Measurements from ENCODE around the gene NEGR1. TPM values are rescaled to one million over a fixed set of nuclear protein-coding genes. Genes with fewer than 3 reads are reported as not detected.

Gene NEGR1
- total RNA-seq, 1 experiment from 2014 or later: 4.1 TPM

DNA sequence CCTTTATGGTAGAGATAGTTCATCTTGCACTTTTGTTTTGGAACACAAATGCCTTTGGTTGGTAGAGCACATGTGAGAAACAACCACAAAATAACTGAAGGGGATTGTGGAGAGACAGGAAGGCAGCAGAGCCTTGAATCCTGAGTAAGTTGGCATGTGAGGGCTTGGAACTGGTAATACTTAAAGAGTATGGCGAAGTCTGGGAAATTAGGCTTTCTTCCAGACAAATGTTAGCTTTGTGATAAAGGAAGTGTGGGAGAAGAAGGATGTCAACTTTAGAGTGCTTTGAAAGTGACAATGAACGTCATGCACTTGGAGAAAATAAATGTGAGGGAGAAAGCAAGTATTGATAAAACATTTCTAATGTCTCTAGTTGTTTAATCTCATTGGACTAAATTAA lies 725.2 kb downstream of the NEGR1 start:
- no peak for DNase-seq (ENCODE audit: unreplicated experiment)
- ChIA-PET POLR2A (no interaction called here), CTCF (no interaction called here)
- H3K4me3 Mint-ChIP-seq (ENCODE audit: unreplicated experiment): no peak overlapping the region
- no peaks in the 10 kb centered on the region for H3K36me3 Mint-ChIP-seq (ENCODE audit: insufficient read depth, unreplicated experiment)
- H3K4me1 Mint-ChIP-seq (ENCODE audit: insufficient read depth, unreplicated experiment): peaks cover 6% of the 10 kb centered on the region
- no peak for TF ChIP-seq CTCF (IDR thresholded peaks at IDR 0.05; ENCODE audit: unreplicated experiment)
- no peaks in the 10 kb centered on the region for H3K9me3 Mint-ChIP-seq (ENCODE audit: unreplicated experiment)
- intact Hi-C loops (cut with micrococcal nuclease): no loop called here
- no peak overlapping the region for H3K27ac Mint-ChIP-seq (ENCODE audit: low read depth, unreplicated experiment)
- BruUV-seq (replicated peaks): no TSS peak
- H3K27me3 Mint-ChIP-seq (ENCODE audit: insufficient read depth, unreplicated experiment): no peaks in the 10 kb centered on the region

GRCh38 chr1:71548398-71548890 lies 733.9 kb downstream of the NEGR1 start:
- no peak for DNase-seq (ENCODE audit: unreplicated experiment)
- H3K4me1 Mint-ChIP-seq (ENCODE audit: insufficient read depth, unreplicated experiment): no peaks in the 10 kb centered on the region
- intact Hi-C loops (cut with micrococcal nuclease): no loop called here
- no TSS peak for BruUV-seq (replicated peaks)
- H3K27ac Mint-ChIP-seq (ENCODE audit: low read depth, unreplicated experiment): no peak overlapping the region
- no peaks in the 10 kb centered on the region for H3K9me3 Mint-ChIP-seq (ENCODE audit: unreplicated experiment)
- H3K4me3 Mint-ChIP-seq (ENCODE audit: unreplicated experiment): no peak overlapping the region
- no peaks in the 10 kb centered on the region for H3K27me3 Mint-ChIP-seq (ENCODE audit: insufficient read depth, unreplicated experiment)
- no peaks in the 10 kb centered on the region for H3K36me3 Mint-ChIP-seq (ENCODE audit: insufficient read depth, unreplicated experiment)
- ChIA-PET CTCF (interaction anchor here (0.5 to 0.9 kb wide), 2 partner anchors 13 to 863 kb away, joined by 3 to 4 read pairs; no protein-coding TSS in a partner anchor), POLR2A (no interaction called here)
- no peak for TF ChIP-seq CTCF (IDR thresholded peaks at IDR 0.05; ENCODE audit: unreplicated experiment)

GRCh38 chr1:71542155-71542554 lies 740.2 kb downstream of the NEGR1 start:
- DNase-seq (ENCODE audit: unreplicated experiment): no peak
- no TSS peak for BruUV-seq (replicated peaks)
- Mint-ChIP-seq H3K9me3 (ENCODE audit: unreplicated experiment) (no peaks in the 10 kb centered on the region), H3K4me1 (ENCODE audit: insufficient read depth, unreplicated experiment) (no peaks in the 10 kb centered on the region), H3K27me3 (ENCODE audit: insufficient read depth, unreplicated experiment) (no peaks in the 10 kb centered on the region), H3K36me3 (ENCODE audit: insufficient read depth, unreplicated experiment) (no peaks in the 10 kb centered on the region), H3K4me3 (ENCODE audit: unreplicated experiment) (no peak overlapping the region), H3K27ac (ENCODE audit: low read depth, unreplicated experiment) (no peak overlapping the region)
- no peak for TF ChIP-seq CTCF (IDR thresholded peaks at IDR 0.05; ENCODE audit: unreplicated experiment)
- intact Hi-C loops (cut with micrococcal nuclease): no loop called here
- CTCF ChIA-PET: no interaction called here
- POLR2A ChIA-PET: no interaction called here

DNA sequence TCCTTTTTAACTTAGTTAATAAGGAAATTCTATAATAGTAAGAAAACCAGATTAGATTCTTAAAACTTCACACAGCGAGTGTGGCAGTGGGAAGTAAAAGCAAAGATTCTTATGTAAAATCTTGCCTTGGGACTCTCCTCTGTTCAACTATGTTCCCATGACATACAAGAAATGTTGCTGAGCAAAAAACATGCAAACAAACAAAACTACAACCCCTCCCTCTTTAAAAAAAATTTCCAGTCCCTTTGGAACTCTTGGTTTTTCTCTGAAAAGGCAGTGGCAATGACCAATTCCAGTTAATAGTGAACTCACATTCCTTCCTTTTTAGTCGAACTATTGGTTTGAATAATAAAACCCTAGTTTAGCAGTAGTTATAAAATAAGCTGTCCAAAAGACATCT lies 748.4 kb downstream of the NEGR1 start:
- Mint-ChIP-seq H3K27me3 (ENCODE audit: insufficient read depth, unreplicated experiment) (no peaks in the 10 kb centered on the region), H3K27ac (ENCODE audit: low read depth, unreplicated experiment) (no peak overlapping the region), H3K36me3 (ENCODE audit: insufficient read depth, unreplicated experiment) (no peaks in the 10 kb centered on the region), H3K4me3 (ENCODE audit: unreplicated experiment) (no peak overlapping the region), H3K4me1 (ENCODE audit: insufficient read depth, unreplicated experiment) (no peaks in the 10 kb centered on the region), H3K9me3 (ENCODE audit: unreplicated experiment) (no peaks in the 10 kb centered on the region)
- no TSS peak for BruUV-seq (replicated peaks)
- CTCF ChIA-PET: no interaction called here
- TF ChIP-seq CTCF (IDR thresholded peaks at IDR 0.05; ENCODE audit: unreplicated experiment): no peak
- no peak for DNase-seq (ENCODE audit: unreplicated experiment)
- POLR2A ChIA-PET: no interaction called here
- intact Hi-C loops (cut with micrococcal nuclease): no loop called here
